T47D (cell line): ENCODE measurements around the gene SLC38A4.

Experiments used
- DNase-seq, 2 experiments: peaks; one replicate each; pipeline versions ENCODE4 v3.0.0 to v3.0.0-alpha.2; 2011 to 2012; ENCODE audit warnings: low read depth in 1 of 2, low spot score in 1 of 2
- JUND ChIP-seq: IDR thresholded peaks from 2 replicates; pipeline ENCODE4 v1.6.1; 2012; ENCODE audit warnings: low read depth
- in situ Hi-C: cut with HindIII; loops from 2 replicates; pipeline ENCODE4 v1.10.0; 2016; ENCODE audit warnings: low sequenced_read_pairs, low pct_unique_long_range_greater_than_20kb

SLC38A4 gene

GRCh38 chr12:46804054-46804453, 21.7 kb downstream of the SLC38A4 start:
- DNase-seq, result no peak
- no peak for TF ChIP-seq JUND
- in situ Hi-C loops, result no loop called here

DNA sequence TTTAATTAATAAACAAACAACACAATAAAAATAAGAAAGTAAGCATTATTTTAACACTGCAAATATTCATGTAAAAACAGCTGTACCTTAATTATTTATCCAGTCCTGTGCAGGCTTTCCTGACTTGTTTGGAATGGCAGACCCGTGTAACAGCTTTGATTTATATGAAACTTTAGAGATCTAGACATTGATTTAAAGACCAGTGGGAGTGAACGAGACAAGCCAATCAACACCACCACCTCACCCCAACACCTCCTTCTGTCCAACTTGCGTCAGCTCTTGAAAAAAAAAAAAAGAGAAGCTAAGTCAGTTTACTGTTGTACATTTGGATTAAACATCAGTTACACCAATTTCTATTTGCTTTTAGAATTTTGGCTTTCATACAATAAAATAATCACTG, 22.3 kb downstream of the SLC38A4 start:
- TF ChIP-seq JUND, result no peak
- in situ Hi-C loops, result no loop called here
- no peak for DNase-seq

DNA sequence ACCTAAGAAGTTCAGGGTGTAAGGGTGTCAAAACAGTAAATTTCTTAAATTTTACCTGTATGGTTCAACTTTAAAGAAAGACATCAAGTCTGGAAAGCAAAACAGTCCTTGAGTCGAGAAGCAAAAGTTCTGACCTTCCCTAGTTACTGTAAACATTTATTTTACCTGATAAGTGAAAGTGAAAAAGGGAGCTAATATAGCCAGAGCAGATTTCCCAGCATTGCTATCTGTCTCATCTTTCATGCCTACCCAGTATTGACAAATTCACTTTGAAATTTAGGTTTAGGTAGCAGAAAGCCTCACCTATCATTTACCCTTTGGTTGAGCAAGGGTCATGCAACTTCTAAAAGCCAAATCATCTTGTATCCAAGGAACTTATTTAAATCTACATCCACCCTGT, 24.5 kb downstream of the SLC38A4 start:
- TF ChIP-seq JUND, result no peak
- in situ Hi-C loops, result no loop called here
- no peak for DNase-seq

DNA sequence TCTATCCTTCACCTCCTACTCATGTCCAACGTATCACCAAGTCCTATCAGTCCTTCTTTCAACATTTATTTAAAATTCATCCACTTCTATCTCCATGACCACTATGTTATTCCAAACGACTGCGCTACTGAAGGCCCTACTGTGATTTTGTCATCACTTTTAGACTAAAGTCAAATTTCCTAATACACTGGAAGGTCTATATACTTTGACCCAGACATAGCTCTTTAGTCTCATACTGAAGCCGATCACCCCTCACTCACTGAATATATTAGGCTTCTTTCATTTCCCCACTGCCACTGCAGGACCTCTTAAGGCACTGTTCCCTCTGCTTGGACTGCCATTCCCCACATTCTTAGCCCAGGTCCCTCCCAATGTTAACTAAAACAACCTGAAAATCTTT, 25.6 kb downstream of the SLC38A4 start:
- no peak for DNase-seq
- TF ChIP-seq JUND, result no peak
- in situ Hi-C loops, result no loop called here

GRCh38 chr12:46798648-46799047, 27.1 kb downstream of the SLC38A4 start:
- in situ Hi-C loops, result no loop called here
- no peak for TF ChIP-seq JUND
- DNase-seq, result no peak

- in situ Hi-C loops, result no loop called here
- DNase-seq, result no peak
- TF ChIP-seq JUND, result no peak
These were observed 27.7 kb downstream of the SLC38A4 start for GRCh38 chr12:46798056-46798455.

DNA sequence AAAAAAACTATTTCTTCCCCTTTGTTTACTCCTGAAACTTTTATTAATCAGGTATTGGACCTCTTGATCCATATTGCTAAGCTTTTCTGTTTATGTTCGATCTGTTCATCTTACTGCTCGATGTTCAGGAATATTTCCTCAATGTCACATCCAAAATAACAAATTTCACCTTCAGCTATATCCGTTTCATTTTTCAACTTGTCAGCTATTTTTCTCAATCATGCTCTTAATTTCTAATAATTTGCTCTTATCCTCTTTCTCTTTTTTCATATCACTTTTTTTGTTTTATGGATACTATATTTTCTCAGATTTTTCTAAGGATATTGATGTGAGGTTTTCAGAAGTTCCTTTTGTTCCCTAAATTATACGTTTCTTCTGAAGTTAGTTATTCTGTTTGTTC, 29.8 kb downstream of the SLC38A4 start:
- no peak for TF ChIP-seq JUND
- DNase-seq, result no peak
- in situ Hi-C loops, result no loop called here

DNA sequence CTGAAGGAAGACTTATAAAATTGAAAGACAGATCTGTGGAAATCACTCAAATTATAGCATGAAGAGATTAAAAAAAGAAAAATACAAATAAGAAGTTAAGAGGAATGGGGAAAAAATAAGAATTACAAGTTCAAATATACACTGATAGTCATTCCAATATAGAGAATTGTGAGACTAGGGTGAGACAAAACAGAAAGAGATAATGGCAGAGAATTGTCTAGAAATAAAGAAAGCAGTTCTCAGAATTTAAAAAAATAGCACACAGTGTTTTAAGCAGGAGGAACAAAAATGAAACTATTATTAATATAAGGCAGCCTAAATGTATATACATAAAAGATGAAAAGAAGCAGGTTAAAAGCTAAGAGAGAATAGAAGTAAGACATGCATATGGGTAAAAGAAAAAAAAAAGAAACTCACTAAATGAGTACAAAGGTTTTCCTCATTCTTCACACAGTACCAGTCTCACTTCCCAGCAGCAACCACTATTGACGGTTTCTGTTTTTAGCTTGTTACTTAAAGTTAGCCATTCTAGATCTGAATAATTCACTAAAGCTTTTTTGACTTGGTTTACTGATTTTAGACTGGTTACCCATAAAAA, 31.1 kb downstream of the SLC38A4 start:
- in situ Hi-C loops, result no loop called here
- TF ChIP-seq JUND, result no peak
- no peak for DNase-seq

DNA sequence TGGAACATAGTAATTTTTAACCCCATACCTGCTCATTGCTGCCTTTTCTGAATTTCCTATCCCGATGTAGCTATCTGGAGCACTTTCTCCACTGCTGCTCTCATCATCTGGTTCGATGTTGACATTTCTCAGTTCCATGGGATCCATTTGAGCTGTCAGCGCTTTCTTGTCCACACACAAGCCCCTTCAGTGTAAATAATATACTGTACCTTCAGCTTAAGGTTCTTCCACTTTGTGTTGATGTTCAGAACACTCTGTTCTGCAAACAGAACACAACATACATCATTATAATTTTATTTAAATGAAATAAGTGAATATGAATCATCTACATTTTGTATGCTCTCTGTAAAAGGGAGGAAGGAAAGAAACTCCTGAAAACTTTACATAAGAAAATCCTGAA, 32.9 kb downstream of the SLC38A4 start:
- no peak for TF ChIP-seq JUND
- DNase-seq, result no peak
- in situ Hi-C loops, result no loop called here

- TF ChIP-seq JUND, result no peak
- DNase-seq, result no peak
- in situ Hi-C loops, result no loop called here
These were observed 35.7 kb downstream of the SLC38A4 start for GRCh38 chr12:46790066-46790465.

GRCh38 chr12:46788072-46788887, 37.5 kb downstream of the SLC38A4 start:
- no peak for DNase-seq
- TF ChIP-seq JUND, result no peak
- in situ Hi-C loops, result no loop called here

- no peak for TF ChIP-seq JUND
- DNase-seq, result no peak
- in situ Hi-C loops, result no loop called here
These were observed 38.2 kb downstream of the SLC38A4 start for GRCh38 chr12:46787496-46788055.

GRCh38 chr12:46786774-46787173, 39.0 kb downstream of the SLC38A4 start:
- in situ Hi-C loops, result no loop called here
- no peak for DNase-seq
- TF ChIP-seq JUND, result no peak
